HG03442 (cell line): ENCODE results near the gene FNTB.

Experiments used
- ATAC-seq: cut with Tn5 transposase; IDR thresholded peaks from one replicate; pipeline ENCODE4 v1.9.1; 2021; ENCODE audit warnings: mild to moderate bottlenecking, moderate library complexity; ENCODE audit not compliant: unreplicated experiment

The FNTB gene

DNA sequence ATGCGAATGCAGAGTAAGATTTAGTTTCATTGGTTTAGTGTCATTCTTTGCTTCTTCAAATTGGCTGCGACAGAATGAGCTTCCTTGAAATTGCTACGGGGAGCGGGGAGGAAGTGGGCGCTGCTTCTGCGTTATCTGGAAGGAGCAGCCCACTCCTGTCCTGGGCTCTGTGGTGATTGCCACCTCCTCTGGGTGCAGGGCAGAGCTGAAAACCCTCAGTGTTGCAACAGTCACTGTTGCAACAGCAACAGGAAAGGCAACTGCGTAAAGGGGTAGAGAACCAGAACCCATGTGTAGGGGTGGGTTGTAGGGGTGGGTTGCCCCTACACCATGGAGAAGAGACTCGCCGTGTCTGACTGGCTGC is 57.9 kb downstream of the FNTB start:
- no peak for ATAC-seq

DNA sequence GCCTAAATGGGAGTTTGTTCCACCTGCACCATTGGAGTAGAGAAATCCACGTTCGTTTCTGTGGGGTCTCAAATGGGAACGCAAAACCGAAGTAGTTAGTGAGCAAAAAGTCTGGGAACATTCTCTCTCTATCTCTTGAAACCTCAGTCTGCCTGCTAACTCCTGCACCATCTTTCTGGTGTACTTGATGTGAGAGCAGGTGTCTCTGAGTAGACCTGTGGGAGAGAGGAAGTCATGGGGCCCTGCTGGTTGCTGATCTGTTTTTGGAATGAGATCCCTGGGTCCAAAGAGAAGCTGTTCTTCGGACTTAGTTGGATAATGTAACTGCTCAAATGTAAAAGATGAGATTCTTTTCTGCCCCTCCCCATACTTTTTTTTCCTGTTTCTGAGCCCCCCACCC is 58.3 kb downstream of the FNTB start:
- no peak for ATAC-seq

DNA sequence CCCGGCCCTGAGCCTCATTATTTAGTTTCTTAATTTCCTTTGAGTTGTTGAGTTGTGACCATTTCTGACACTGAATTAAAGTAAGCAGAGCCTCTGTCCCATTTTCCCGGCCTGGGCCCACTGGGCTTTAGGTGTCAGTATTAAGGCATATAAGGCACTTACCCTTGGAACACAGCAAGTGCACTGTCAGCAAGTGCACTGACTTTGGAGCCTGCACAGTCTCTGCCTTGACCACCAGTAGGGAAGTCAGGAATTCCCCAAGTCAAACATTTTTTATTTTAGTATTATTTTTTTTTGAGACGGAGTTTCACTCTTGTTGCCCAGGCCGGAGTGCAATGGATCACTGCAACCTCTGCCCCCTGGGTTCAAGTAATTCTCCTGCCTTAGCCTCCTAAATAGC is 59.0 kb downstream of the FNTB start:
- ATAC-seq: no peak

DNA sequence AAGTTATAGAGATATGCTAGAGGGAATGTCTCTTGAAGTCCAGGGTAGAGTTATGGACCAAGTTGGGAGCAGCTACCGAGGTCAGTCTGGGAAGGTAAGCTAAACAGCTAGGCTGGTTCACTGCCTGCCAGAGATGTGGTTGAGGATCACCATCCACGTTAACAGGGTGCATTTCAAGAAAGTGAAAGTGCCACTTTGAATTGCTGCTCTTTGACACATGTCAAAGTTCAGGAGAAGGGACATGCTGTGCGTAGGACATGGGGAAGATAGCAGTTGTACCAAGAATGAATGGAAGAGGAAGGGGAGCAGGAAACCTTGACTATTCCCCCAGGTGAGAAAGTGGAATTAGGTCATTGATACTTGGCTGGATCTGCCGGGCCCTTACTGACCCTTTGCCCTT is 66.1 kb downstream of the FNTB start:
- ATAC-seq: no peak

DNA sequence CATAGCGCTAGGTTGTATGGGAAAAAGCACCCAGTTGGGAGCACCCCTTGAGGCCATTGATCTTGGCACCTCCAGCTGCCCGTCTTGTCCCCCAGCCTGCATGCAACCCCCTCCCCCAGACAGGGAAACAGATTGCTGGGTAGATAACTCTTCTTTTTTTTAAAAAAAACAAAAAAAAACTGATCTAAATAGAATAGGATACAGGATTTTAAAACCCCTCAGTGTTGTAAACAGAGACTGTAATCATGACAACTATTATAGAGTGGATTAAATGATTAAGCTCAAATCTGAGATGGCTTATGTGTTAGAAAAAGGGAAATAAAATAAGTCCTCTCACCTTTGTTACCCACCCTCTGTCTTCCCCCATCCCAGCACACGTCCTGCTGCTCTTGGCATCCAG is 66.8 kb downstream of the FNTB start:
- no peak for ATAC-seq

DNA sequence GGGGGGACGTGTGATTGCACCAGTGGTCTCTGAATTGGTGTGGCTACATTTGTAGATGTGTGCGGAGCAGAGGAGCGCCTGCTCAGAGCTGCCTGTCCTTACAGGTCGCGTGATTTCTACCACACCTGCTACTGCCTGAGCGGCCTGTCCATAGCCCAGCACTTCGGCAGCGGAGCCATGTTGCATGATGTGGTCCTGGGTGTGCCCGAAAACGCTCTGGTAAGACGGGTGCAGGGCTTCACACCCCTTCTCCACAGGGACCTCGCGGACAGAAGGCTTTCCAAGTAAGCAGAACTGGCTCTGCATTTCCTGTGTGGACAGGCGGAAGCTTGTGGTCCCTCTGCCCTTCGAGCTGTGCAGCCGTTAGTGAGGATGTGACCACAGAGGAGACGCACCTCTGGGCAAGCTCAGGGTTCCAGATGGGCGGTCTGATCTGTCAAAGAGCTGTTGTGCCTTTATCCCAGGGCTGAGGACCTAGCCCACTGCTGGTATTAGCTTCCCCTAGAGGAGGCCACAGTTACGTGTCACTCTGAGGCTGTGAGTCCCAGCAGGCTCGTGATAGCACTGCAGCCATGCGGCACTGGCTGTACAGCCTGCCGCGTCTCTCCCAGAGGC is 67.9 kb downstream of the FNTB start:
- ATAC-seq: no peak

DNA sequence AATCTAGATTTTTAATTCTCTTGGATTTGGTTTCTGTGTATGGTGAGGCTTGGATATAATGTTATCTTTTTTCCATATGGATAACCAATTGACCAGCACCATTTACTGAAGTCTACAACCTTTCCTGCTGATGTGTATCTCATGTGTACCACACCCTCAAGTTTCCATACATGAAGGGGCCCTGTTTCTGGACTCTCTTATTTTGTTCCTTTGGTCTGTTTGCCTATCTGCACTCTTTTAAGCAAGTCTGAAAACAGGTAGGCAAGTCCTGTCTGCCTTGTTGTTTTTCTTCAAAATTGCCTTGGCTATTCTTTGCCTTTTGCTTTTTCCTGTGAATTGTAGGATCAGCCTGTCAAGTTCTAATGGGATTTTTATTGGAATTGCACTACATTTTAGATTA is 71.0 kb downstream of the FNTB start:
- no peak for ATAC-seq

DNA sequence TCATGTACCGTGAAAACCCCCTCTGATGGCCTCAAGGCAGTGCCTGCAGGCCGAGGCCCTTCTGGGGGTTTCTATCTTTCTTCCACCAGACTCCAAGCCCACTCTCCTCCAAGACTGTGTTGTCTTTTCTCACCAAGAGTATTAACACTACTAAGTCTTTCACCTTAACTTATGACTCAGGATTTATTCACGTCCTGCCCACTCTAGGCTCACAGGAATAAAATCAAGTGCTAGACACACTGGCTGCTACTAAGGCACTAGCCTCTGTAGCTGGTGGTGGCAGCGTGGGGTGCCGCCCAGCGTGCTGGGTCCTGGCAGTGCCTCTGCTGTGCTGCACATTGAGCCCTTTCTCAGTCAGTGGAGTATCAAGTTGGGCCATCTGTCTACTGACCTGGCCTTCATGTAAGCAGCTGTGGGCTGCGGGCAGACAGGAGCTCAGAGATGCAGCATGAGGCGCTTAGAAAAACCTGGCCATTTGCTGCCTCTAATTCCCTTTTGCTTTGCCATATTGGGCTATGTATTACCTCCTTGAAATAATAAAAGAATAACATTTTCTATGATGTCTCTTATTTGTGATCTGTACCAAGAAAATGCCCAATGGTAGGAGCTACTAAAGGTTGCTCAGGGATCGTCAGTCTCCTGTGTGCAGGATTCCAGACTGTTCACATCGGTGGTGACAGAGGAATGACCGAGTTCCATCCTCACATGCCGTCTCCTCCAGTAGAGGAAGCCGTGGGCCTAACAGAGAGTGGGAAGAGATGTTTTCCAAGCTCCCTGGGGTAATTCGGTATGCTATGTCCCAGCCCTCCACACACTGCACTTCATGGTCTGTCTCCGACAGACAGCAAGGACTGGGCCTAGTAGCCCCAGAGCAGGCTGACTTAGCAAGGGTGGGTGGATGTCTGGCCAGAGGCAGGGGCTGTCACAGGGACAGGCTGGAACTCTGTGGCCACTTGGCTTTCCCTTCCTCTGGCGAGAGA is 75.7 kb downstream of the FNTB start:
- ATAC-seq: no peak

DNA sequence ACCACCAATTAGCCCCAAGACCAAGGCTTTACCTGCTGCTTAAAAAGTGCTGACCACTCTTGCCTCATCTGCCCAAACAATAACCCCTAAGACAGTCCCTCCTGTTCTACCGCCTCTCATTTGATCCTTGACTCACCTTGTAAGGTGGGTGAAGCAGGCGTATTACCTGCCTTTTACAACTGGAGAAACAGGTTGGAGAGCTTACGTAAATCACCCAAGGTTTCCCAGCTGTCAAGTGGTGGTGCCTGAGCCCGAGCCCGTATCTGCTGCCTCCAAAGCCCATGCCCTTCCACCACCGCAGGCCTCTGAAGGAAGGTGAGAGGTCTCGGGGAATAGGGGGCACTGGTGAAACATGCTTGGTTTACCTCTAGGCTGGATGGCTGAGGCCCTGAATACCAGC is 79.0 kb downstream of the FNTB start:
- ATAC-seq: no peak

DNA sequence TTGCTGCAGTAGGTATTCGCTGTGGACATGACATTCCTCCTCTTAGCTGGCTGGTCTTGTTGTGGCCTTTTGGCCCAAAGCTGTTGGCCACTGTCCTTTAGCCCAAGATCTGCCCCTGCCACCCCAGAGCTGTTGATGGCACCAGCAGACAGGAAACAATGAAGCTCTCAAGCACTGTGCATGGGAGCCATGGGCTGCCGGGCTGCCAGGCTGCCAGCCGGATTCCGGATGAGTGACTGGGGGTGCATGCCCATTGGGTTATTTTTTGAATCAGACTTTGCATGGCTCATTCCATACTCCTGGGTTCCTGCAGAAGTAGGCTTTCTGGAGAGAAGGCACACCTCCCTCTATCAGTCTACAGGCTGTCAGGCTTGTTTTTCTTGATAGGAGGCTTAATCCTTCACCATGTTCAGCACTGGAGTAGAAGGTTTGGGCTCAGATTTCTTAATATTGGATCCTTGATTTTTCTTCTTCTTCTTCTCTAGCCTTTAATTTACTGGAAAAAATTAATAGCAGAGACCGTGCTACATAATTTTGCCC is 83.2 kb downstream of the FNTB start:
- no peak for ATAC-seq

DNA sequence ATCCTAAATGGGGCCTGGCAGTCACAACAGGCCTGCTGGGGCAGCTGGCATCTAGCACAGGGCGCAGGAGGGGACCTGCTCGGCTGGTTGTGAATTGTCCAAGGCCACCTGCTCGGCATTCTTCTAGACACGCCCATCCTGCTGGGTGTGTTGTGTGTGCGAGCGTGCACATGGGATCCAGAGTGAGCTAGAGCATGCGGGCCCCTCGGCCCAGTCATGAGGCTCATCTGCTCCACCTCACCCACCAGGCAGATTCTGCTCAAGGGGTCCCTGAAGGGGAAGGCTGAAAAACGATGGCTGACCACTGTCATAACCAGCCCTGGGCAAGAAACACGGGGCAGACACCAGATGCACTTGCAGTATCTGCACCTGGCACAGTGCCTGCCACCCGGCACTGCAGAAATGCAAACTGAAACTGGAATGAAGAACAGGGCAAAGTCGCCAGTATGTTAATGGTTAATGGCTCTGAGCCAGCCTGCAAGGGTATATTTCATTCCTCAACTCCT is 83.8 kb downstream of the FNTB start:
- no peak for ATAC-seq

DNA sequence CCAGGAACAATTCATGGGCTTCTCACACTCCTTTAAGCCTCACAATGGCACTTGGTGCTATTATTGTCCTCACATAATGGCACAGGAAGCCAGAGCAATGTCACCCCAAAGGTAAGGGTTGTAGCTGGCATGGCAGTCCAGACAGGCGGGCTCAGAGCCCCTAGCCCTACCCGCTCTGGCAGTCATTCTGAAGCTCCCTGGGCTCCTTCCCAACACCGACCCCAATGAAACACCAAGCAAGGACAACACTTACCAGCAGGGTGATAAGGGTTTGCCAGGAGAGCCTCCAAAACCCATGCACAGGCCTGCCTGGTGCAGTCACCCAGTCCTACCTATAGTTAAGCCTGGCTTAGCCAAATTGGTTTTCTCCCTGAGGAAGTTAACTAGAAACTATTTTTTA is 84.8 kb downstream of the FNTB start:
- no peak for ATAC-seq

DNA sequence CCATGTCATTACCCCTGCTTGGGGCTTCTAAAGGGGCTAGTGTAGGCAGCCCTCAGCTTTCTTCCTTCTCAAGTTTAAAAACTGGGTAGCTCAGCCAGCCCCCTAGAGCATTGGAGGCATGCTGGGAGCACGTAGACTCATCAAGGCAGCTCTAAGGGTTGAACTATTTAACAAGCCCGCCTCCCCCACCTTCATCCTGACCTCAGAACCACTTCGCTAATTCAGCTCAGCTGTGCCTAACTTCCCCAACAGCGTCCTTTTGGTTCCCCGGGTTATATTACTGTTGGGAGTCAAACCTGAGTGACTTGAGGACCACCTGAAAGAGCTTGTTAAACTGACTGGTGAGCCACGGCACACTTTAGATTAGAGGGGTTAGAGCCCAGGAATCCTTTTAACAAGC is 85.6 kb downstream of the FNTB start:
- ATAC-seq: no peak

DNA sequence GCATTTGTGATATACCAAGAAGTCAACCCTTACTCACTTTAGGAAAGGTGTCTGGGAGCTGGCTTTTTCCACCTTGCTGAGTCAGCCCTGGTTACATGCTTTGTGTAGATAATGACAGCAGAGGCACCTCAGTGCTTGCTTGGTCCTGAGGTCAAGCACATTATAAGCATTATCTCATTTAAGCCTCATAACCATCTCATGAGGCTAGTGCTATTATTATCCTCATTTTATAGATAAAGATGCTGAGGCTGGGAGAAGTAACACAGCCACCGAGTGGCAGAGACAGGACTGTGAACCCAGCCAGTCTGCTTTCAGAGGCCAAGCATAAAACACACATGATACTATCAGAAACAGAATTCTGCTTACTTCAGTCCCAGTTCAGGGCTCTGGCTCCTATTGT is 86.2 kb downstream of the FNTB start:
- no peak for ATAC-seq

DNA sequence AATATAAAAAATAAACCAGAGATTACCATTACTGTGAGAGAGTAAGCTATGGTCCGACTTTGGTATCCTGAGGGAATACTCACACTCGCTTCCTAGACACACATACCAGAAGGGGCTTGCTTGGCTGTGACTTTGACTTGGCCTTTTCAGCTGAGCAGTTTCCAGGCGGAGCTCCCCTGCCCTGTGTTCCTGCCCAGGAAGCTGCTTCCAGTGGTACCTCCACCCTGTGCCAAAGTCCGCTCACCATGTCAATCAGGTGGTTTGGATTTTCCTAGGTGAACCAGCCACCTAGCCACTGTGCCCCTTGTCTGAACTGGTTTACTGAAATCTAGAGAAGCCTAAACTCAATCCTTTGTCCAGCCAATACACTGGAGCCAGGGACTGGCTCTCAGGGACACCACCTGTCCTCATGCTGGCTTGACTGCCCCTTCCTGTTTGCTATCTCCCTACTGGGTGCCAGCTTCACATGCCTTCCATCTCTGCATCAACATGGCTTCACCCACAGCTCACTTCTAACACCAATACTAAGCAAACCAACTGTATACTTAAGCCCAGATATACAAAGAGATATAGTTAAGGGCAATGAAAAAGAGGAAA is 87.0 kb downstream of the FNTB start:
- no peak for ATAC-seq

DNA sequence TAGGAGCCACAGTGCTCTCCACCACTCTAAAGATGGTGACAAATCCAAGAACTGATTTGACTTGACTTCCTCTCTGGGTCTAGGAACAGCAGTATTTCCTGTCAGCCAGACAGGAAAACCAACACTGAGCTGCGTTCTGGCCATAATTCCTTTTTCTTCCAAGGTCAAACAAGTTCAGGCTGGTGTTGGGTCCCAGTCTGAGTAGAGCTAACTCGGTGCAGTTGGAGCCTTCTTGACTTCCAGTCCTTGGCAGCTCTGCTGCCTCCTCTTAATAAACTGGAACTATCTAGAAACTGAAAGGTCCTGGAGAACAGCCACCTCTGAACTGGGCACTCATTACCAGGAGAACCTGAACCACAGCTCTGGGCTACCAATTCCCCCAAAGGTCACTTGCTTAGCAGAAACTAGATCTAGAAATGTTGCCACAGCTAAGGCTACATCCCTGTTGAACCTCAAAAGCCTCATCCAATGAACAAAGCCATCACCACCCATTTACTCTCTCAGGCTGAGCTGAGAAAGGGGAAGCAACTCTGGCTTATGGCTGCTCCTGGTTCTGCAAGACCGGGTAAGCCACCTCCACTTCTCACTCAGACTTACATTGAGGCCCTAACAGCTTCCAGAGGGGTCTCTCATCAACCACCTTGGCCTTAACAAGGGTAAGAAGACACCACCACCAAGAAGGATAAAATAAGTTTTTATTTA is 87.9 kb downstream of the FNTB start:
- ATAC-seq: no peak

DNA sequence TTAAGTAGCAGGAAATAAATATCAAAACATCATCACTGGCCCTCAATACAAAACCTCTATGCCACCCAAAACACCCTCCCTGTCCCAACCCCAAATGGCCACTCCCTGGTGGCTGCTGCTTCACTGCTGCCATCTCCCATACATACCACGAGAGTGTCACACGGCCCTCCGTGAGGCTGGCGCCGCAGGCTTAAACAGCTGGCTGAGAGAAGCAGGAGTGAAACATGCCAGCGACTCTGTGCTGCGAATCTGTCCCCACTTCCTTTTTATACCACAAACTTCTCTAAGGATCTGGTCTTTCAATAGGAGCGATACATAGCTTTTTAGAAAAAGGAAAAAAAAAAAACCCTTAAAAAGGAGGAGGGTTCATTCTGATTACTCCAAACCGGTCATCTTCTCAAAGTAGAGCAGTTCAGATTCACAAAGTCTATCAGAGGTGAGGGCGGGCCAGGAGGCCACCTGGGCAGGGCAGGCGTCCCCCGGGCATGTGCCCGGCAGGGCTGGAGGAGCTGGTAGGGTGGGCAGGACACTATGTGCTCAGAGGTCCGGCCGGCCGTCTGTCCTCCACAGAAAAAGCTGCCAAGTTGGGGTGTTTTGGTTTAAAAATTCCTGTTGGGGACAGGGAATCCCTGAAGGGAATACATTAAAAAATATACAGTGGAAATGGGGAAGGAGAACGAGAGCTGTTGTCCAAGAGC is 89.1 kb downstream of the FNTB start:
- no peak for ATAC-seq

DNA sequence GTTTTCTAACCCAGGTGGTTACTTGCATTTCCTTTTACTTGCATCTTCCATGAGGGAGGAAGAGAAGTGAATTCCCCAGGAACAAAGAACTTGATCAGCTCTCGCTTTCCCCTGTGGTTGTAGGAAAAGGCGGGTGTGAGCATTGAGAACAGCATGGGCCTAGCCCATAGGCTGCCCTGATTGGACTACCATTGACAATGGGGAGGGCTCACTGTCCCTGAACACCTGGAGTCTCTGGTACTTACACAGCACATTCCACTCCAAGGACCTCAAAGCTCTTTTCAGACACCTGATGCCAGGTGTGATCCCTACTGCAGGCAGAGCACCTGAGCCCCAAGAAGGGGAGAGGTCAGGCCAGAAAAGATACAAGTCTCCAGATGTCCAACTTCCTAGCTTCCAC is 90.6 kb downstream of the FNTB start:
- ATAC-seq: no peak

DNA sequence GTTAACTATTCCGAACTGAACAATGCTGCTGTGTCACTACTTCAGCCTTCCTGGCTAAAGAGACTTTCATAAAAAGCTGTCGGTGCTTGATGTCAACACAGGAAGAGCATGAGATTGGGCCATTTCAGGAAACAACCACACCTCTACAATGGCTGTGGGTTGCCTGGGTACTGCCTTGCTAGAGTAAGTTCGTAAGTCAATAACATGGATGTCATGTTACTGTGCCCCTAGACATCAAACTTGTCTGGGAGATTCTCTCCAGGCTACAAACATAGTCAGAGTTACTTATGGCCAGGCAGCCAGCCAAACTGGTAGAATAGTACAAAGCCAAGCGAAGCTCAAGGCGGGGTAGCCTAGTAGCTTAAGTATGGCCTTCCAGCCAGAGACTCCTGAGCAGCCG is 92.5 kb downstream of the FNTB start:
- no peak for ATAC-seq

DNA sequence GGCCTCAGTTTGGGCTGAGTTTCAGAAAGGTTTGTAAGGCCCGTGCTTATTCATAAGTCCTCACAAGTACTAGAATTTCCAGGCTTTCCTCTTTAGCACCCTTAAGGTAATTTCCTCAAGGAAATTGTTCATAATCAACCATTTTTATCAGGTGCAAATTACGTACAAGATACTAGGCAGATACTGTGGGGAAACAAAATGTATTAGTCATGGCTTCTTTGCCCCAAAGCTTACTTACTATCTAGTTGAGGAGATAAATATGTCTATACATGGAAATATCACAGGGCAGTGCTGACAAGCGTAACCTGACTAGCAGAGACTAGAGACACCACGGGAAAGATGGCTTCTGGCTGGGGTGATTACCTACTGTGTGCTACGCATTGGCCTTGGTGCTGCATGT is 93.1 kb downstream of the FNTB start:
- no peak for ATAC-seq
